Mammary epithelial cell (primary cell): Measurements from ENCODE around the gene P2RY13.

ENCODE experiments used
- CTCF ChIP-seq, 2 donors: IDR thresholded peaks in 1 of 2; conservative IDR thresholded peaks in 1 of 2; 2 replicates each; pipeline ENCODE4 v1.5.1; 2011 to 2012; ENCODE audit warnings: inconsistent platforms in 2 of 2, low read length in 2 of 2, mild to moderate bottlenecking in 2 of 2, control low read depth in 1 of 2, low read depth in 1 of 2; ENCODE audit not compliant: insufficient read depth in 1 of 2; ENCODE audit errors: extremely low read depth in 1 of 2
- EZH2 ChIP-seq: IDR thresholded peaks from 2 replicates; pipeline ENCODE4 v1.6.1; 2012; ENCODE audit warnings: low read length, inconsistent platforms, borderline replicate concordance

GRCh38 chr3:151330379-151330778 is 1.0 kb upstream of the P2RY13 start:
- TF ChIP-seq CTCF (conservative IDR thresholded peaks at IDR 0.05 in 1 of 2, IDR thresholded peaks at IDR 0.05 in 1 of 2; ENCODE audit: extremely low read depth in 1 of 2, insufficient read depth in 1 of 2, low read depth in 1 of 2, low read length in 2 of 2) (no peak), EZH2 (no peak)
